Pons (tissue), 1 donor: ENCODE data around the gene ATP11A.
"Not testable (repeated sequence)": the region's sequence is repeated elsewhere in the genome, so short reads cannot be mapped to it uniquely, and the experiment has no call there.

Experiments used
- DNase-seq: peaks from one replicate; pipeline ENCODE4 v3.0.0-alpha.2; 2016; ENCODE audit warnings: low spot score

The ATP11A gene

DNA sequence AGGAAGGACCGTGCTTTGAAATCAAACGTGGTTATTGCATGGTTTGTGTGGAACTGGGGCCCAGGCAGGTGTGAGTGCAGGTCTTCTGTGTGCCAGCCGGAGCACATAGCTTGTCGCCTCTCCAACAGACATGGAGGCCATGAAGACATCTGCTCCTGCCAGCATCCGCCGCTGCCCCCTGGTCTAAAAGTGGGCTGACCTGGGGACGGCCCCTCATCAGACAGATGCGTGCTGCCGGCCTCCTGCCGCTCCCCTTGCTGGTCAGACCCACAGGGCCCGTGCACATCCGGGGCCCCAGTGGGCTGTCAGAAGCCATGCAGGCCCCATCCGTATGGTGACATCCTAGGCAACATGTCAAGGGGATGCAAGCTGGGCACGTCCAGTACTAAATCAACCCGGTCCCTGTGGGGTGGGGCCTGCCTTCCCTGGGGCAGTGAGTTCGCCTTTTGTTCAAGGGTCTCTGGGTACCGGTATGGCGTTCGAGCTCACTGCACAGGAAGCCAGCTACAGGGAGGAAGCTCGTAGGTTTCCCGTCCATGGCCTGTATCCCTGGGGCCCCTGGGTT is 191.2 kb downstream of the ATP11A start:
- no peak for DNase-seq

DNA sequence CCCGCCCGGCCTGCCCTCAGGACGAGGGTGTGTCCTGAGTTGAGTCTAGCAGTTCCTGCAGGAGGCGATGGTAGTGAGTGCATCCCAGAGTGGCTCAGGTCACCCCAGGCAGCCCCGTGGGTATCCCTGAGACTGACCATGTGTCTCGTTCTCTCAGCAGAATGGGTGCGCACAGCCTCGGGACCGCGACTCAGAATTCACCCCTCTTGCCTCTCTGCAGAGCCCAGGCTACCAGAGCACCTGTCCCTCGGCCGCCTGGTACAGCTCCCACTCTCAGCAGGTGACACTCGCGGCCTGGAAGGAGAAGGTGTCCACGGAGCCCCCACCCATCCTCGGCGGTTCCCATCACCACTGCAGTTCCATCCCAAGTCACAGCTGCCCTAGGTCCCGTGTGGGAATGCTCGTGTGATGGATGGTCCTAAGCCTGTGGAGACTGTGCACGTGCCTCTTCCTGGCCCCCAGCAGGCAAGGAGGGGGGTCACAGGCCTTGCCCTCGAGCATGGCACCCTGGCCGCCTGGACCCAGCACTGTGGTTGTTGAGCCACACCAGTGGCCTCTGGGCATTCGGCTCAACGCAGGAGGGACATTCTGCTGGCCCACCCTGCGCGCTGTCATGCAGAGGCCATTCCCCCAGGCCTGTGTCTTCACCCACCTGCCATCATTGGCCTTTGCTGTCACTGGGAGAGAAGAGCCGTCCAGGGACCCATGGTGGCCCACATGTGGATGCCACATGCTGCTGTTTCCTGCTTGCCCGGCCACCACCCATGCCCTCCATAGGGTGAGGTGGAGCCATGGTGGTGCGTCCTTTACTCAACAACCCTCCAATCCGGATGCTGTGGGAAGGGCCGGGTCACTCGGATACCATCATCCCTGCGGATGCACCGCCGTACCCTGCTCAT is 192.1 kb downstream of the ATP11A start:
- no peak for DNase-seq

DNA sequence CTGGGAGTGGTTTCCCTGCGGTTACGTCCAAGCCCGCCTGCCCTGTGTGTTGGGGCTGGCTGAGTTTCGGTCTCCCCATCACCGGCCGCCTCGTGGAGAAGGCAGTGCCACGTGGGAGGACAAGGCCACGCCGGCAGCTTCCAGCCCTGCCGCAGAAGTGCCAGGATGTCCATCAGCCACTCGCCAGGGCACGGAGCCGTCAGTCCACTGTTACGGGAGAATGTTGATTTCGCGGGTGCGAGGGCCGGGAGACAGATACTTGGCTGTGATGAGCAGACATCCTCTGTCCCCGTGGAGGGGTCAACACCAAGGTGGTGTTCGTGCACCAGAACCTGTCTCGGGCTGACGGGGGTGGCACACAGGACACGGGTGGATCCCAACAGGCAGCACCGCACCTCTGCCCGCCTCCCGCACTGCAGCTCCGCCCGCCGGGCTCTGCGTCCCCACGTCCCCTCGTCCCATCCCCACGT is 192.8 kb downstream of the ATP11A start:
- DNase-seq: no peak

DNA sequence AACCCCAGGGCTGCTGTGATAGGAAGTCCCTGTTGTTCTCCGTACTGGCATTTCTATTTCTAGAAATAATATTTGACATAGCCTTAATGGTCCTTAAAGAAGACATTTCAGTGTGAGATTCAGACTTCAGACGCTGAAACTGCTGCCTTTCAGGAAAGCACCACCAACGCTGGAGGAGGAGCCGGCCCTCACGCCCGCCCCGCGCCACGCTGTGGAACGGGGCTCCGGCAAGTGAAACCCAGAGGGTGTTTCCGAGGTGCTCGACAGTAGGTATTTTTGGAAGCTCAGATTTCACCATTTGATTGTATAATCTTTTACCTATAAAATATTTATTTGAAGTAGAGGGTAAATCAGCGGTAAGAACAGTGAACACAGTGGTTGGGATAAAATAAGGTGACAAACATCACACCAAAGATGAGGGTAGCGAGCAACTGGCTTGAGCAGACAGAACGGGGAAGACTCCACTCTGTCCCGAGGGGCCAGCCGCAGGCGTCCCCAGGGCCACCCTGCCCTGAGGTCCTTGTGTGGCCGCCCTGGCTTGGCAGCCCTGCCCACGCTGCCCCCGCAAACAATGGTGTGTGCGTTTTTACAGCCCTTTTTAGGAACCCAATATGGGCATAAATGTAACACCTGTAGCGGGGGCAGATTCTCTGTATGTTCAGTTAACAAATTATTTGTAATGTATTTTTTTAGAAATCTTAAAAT is 193.6 kb downstream of the ATP11A start:
- DNase-seq: no peak

DNA sequence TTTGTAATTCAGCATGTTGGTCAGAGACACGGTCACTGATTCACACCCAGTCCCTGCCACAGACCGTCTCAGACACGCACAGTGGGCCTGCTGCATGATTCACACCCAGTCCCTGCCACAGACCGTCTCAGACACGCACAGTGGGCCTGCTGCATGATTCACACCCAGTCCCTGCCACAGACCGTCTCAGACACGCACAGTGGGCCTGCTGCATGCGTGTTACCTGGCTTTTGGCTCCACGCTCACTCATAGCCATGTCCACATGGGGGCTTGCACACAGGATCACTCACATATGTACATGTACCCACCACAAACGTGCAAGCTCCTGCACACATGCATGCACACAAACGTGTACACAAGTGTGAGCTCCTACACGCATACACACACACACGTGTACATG is 194.9 kb downstream of the ATP11A start:
- not testable (repeated sequence) for DNase-seq

DNA sequence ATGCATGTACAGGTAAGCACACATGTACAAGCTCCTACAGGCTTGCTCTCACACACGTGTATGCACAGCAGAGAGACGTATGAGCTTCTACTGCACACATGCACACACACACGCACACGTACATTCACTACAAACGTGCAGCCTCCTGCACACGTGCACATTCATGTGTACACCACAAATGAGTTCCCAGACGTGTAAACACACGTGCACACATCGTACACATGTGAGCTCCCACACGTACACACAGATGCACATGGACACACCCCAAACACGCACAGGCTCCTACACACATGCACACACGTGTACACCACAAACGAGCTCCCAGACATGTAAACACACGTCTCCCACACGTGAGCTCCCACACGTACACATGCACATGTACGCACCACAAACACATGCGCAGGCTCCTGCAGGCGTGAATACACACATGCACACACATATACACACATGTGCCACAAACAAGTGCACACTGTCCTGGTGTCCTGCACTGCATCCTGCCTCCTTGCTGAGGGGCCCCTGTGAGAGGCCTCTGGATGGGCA is 195.5 kb downstream of the ATP11A start:
- DNase-seq: no peak

DNA sequence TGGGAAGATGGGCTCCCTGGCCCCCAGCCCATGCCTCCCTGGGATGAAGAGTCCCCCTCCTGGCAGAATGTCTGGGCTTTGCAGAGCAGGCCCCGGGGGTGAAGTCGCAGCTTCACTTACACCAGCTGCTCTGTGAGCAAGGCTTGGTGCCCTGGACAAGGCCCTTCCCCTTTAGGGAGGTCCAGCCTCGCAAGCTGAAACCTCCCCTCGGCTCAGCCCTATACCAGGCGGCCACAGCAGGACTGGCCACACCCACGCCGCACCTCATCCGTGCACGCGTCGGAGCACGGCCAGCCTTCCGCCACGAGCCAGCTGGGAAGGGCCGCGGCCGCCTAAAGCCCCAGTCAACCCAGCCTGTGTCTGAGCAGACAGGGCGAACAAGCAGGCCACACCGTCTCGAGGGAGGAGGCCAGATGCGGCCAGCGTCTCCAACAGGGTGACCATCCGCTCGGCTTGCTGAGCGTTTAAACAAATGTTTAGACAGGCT is 196.0 kb downstream of the ATP11A start:
- no peak for DNase-seq

DNA sequence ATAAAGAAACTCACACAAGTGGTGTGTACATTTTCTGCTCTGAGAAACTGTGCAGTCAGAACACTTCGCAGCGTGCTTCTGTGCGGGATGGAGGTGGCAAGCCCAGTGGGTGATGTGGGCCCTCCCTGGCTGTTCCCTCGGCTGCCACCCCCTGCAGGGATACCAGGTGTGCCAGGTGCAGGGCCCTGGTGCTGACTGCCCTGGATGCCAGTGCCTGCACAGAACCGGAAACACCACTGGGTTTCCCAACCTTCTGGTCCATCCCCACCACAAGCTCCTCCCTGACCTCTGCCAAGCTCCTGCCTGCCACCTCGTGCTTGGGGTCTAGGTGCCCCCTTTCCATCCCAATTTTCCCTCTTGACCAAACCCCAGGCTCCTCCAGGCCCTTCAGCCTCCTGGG is 197.3 kb downstream of the ATP11A start:
- no peak for DNase-seq

DNA sequence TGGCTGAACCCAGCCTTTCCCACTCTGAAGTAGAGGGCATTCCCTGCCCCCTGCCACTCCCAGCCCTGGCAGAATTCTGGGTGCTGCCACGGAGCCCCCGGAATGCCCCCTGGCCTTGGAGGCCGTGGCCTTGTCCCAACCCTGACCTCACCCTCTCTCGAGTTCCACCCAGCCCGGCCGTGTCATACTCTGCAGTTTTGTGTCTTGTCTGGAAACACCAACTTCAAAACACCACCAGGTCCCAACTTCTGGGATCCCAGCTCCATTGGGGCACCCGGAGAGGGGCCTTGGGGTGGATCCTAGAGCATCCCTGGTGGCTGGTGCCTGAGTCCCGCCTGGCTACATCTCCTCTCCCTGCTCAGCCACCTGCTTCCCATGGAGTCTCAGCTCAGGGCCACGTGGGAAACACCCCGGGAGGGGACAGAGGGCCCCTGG is 197.7 kb downstream of the ATP11A start:
- DNase-seq: no peak

DNA sequence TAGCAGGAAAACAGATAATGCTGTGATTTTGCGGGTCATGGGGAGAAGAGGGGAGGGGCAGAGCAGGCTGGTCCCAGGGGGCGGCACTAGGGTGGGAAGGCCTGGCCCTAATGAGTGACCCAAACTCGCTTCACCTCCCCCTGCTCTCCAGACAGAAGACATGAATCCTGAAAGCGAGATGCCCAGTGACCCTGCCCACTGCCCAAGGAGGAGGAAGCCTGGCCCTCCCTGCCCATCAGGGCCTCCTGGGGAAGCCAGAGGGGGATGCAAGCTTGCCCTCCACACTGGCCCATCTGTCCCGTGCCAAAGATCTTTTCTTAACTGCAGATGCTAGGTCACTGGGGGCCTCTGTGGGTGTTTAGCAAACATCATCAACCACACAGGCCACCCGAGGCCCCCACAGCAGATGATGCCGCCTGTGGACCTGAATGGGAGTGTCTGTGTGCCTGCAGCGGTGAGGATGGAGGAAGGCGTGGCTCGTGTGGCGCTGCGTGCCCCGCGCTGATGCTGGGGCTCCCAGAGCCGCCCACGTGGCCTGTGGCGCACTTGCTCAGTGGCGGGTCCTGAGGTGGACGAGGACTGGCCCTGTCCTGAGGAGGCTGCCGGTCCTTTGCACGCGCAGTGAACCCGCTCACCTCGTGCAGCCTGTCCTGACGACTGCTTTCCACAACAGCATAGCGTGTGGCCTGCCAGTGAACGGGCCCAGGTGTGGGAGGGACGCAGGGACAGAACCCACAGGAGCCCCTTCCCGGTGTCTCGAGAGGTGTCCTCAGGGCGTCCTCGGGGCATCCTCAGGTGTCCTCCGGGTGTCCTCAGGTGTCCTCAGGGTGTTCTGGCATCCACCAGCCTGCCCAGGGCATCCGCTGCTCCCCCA is 198.6 kb downstream of the ATP11A start:
- DNase-seq: no peak

DNA sequence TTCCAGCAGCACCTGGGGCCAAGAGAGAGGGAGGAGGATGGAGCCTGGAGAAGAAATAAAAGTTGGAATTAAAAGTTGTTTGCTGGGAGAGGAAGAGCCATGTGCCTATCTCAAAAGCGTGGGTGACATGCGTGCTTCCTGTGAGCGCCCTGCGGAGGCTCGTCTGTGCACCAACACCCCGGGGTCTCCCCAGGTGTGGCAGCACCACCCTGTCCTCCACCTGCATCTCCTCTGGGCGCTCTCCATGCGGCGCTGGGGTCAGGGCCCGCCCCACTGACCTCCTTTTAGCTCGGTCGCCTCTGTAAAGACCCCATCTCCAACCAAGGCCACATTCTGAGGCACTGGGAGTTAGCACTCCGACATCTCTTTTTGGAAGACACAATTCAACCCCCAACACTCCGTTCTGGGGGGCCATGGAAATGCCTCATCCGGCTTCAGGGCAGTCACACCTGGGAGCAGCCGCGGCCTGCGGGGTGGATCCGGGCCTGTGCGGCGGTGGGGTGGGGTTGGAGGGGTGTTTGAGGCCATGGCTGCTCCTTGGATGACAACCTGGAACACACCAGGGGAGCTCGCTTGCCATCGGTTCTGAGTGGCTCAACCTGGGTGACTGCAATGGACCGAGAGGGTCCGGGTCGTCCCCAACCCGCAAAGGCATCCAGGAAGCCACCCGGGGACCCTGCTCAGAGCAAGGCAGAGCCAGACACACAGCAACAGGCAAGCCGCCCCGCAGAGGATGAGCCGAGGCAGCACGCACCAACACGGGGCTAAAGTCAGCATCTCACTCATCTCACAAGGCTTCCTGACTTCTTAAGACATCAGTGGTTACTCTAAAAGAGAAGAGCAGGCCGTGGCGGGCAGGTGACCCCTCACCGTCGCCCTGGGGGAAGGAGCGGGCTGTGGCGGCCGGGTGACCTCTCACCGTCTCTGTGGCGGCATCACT is 199.8 kb downstream of the ATP11A start:
- no peak for DNase-seq

DNA sequence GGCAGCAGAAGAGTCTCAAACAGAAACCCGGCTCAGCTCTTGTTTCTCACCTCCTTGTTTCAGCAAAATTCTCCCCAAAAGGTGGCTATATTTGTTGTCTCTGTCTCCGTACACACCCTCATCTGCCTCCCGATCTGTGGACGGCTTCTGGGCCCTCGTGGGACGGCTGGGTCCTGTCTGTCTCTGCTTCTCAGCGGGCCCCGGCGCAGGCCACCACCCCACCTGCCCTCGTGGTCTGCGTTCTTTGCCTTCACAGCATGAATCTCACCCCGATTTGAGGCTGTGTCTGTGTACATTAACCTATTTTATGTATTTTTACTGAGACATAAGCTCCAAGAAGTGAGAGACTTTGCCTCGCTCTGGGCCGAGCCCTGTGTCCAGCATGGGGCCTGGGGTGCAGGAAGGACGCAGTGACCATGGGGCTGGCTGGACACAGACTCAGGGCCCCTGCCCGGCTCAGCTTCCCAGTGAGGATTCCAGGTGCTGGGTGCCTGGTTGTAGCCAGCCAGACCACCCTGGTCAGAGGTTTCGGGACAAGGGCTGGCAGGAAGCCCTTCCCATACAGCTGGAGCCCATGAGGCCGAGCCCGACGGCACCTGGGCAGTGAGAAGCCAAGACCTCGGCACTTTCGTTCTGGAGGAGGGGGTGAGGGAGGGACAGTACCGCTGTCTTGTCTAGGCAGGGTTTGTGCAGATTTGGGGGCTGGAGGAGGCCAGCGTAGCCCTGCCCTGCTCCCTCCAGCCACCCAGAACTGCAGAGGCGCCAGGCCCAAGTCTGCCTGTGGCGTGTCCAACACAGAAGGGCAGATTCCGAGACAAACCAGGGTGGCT is 200.7 kb downstream of the ATP11A start:
- DNase-seq: no peak

DNA sequence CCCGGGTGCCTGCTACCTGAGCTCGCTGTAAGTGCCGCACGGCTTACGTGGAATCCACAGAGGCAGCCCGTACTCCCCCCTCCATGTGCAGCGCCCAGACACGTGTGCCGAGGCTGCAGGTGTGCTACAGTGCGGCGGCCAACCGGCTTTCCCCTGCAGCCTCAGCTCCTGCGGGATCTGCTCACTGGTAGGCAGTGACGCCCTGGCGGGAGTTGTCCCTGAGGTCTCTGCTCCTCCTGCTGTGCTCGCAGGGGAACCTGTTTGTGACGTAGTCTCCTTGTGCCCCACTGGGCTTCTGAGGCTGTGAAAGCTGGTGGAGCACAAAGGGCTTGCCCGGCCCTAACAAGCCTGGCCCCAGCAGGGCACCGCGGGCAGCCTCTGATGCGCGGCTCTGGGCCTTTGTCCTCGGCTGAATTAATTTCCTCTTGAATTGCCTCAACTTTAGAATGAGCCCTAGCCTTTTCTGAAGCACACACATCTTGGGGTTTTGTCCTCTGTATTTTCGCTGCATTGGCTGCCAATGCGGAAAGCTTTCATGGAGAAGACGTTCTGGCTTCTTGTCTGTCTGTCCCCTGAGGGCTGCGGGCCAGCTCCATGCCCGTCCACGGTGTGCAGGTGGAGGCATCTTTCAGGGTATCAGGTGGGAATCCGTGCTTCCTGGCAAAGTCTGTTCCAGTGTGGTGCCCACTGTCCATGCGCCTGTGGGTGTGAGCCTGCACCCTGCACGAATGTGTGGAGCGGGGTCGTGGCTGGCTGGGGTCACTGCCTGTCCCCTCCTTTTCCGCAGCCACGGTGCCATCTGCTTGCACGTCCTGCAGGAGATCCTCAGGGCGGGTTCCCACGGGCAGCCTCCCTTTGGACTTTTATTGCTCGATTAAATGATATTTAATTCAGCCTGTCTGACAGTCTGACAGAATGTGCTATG is 201.9 kb downstream of the ATP11A start:
- DNase-seq: no peak

DNA sequence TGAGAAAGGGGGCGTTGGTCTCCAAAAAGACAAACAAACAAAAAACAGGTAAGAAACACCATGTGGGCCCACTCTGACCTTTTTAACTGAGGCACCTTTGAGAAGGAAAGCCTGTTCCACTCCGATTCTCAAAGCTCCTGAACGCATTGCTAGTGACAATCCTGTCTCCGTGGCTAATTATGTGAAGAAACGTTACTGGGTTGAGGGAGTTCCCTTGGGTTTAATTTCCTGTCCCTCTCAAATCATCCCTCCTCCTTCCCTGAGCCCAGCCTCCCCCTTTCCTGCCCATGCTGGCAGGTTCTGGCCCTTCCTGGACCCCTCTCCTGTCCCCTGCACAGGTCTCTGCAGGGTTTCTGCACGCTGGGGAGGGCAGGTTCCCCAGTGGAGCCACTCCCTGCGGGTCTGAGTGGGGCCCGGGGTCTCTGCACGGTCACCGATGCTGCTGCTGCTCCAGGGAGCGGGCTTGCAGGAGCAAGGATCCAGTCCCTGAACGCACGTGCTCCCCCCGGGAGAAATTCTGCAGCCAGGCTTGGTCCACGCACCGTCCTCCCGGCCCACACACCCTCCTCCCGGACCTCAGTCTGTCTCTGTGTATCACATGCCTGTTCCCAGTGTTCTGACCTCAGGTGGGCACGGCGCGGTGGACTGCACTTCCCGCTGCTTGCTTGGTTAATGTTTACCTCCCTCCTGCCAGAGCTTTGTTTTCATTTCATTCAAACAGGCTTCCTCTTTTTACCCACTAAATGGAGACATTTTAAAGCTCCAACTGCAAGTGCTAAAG is 202.8 kb downstream of the ATP11A start:
- DNase-seq: no peak

DNA sequence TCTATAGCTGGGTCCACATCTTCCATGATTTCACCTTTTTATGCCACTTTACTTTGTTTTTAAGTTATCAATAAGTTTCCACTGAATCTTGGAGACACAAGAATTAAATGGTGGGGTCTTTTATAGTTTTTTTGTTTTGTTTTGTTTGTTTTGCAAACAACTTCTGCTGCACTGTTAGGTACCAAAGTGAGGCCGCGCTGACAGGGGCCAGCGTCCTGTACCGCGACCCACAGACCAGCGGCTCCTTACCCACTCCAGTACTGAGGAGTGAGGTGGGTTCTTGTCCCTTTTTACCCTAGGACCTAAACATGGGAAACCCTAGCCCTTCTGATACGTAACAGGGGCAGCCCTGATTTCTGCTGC is 203.3 kb downstream of the ATP11A start:
- DNase-seq: no peak

DNA sequence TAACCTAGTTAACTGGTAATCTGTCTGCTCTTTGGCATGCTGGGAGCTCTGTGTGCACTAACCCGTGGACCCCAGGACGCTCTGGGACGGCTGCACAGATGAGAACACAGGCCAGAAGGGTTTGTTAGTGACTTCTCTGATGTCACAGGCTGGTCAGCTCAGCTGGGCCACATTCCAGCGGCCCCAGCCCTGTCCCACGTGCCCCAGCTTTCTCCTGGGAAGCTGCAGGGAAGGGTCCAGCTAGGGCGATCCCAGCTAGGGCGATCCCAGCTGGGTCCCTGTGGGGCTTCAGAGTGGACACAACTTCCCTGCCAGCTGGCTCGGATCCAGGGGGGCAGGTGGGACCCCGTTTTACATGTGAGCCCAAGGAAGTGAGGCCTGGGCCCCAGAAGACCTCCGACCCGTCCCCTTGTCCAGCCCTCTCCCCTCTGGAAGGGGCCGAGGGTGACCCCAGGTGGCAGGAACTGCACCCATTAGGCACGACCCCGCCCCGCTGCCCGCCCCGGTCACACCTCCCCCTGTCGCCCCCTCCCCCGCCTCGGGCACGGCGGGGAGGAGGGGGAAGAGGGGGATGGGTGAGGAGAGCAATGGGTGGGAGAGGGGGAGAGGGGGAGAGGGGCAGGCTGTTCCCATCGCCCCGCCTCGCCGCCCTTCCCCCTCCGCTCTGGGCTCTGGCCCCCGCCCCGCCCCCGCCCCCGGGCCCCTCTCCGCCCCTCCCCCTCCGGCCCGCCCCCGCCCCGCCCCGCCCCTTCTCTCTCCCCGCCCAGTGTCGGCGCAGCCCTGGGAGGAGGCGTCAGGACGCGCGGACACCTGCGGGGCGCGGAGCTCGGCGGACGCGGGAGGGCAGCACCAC is 204.0 kb downstream of the ATP11A start:
- peak; percentile 18 for DNase-seq

DNA sequence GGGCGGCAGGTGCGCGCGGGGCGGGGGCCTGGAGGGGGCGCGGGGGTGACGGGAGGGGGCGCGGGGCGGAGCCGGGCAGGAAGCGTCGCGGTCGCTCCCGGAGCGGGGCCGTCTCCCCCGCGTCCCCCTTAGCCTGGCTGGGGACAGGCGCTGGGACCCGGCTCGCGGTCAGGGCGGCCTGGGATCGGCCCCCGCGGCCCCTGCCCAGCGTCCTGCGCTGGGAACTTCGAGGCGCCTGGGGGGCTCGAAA is 204.5 kb downstream of the ATP11A start:
- DNase-seq: no peak
